Measurements from ENCODE around the gene PRRG2. TPM values are rescaled to one million over a fixed set of nuclear protein-coding genes. Genes with fewer than 3 reads are reported as not detected.

Gene PRRG2
- total RNA-seq, 1 donor from 2014 or later = 0.84 TPM

- Mint-ChIP-seq H3K9me3 (no peaks in the 10 kb centered on the region), H3K4me1 (ENCODE audit: low read depth) (peaks cover 66% of the 10 kb centered on the region), H3K4me3 (ENCODE audit: low read depth) (peak overlapping the region; percentile 74), H3K27me3 (ENCODE audit: low read depth) (no peaks in the 10 kb centered on the region), H3K36me3 (ENCODE audit: low read depth) (peaks cover 66% of the 10 kb centered on the region), H3K27ac (peak overlapping the region; percentile 92)
- DNase-seq (ENCODE audit: low spot score) = no peak
- intact Hi-C loops (cut with micrococcal nuclease) = loop anchor here (1.0 kb wide), 1 partner anchor 8 kb away; no protein-coding TSS in a partner anchor
Measured at GRCh38 chr19:49560358-49560900, 20.7 kb upstream of the PRRG2 start.

GRCh38 chr19:49564616-49565045 lies 16.5 kb upstream of the PRRG2 start:
- Mint-ChIP-seq H3K27me3 (ENCODE audit: low read depth) (no peaks in the 10 kb centered on the region), H3K9me3 (no peaks in the 10 kb centered on the region), H3K4me3 (ENCODE audit: low read depth) (no peak overlapping the region), H3K4me1 (ENCODE audit: low read depth) (peaks cover 61% of the 10 kb centered on the region), H3K27ac (peak overlapping the region; percentile 82), H3K36me3 (ENCODE audit: low read depth) (peaks cover 39% of the 10 kb centered on the region)
- intact Hi-C loops (cut with micrococcal nuclease) = no loop called here
- DNase-seq (ENCODE audit: low spot score) = no peak

- no peaks in the 10 kb centered on the region for H3K9me3 Mint-ChIP-seq
- H3K4me3 Mint-ChIP-seq (ENCODE audit: low read depth) = no peak overlapping the region
- DNase-seq (ENCODE audit: low spot score) = no peak
Measured at GRCh38 chr19:49565261-49565660, 15.9 kb upstream of the PRRG2 start.

GRCh38 chr19:49566302-49566701 lies 14.8 kb upstream of the PRRG2 start:
- Mint-ChIP-seq H3K4me3 (ENCODE audit: low read depth) (no peak overlapping the region), H3K4me1 (ENCODE audit: low read depth) (peaks cover 57% of the 10 kb centered on the region), H3K27ac (peak overlapping the region; percentile 33), H3K9me3 (no peaks in the 10 kb centered on the region), H3K36me3 (ENCODE audit: low read depth) (peaks cover 28% of the 10 kb centered on the region), H3K27me3 (ENCODE audit: low read depth) (no peaks in the 10 kb centered on the region)
- DNase-seq (ENCODE audit: low spot score) = no peak
- intact Hi-C loops (cut with micrococcal nuclease) = no loop called here

More at GRCh38 chr19:49565261-49565660, 15.9 kb upstream of the PRRG2 start:
- Mint-ChIP-seq H3K27ac (peak overlapping the region; percentile 82), H3K27me3 (ENCODE audit: low read depth) (no peaks in the 10 kb centered on the region), H3K4me1 (ENCODE audit: low read depth) (peaks cover 60% of the 10 kb centered on the region), H3K36me3 (ENCODE audit: low read depth) (peaks cover 33% of the 10 kb centered on the region)
- intact Hi-C loops (cut with micrococcal nuclease) = no loop called here

- no peaks in the 10 kb centered on the region for H3K27me3 Mint-ChIP-seq (ENCODE audit: low read depth)
- no peaks in the 10 kb centered on the region for H3K9me3 Mint-ChIP-seq
- peak; percentile 83 for DNase-seq (ENCODE audit: low spot score)
- H3K36me3 Mint-ChIP-seq (ENCODE audit: low read depth) = peaks cover 25% of the 10 kb centered on the region
- intact Hi-C loops (cut with micrococcal nuclease) = loop anchor here (1.0 to 2.0 kb wide), 2 partner anchors 8 to 13 kb away; no protein-coding TSS in a partner anchor
- H3K27ac Mint-ChIP-seq = peak overlapping the region; percentile 84
- peaks cover 50% of the 10 kb centered on the region for H3K4me1 Mint-ChIP-seq (ENCODE audit: low read depth)
- H3K4me3 Mint-ChIP-seq (ENCODE audit: low read depth) = peak overlapping the region; percentile 37
Measured at GRCh38 chr19:49567861-49568441, 13.2 kb upstream of the PRRG2 start.

- Mint-ChIP-seq H3K9me3 (no peaks in the 10 kb centered on the region), H3K36me3 (ENCODE audit: low read depth) (peaks cover 21% of the 10 kb centered on the region), H3K27ac (peak overlapping the region; percentile 77), H3K4me3 (ENCODE audit: low read depth) (no peak overlapping the region), H3K27me3 (ENCODE audit: low read depth) (no peaks in the 10 kb centered on the region), H3K4me1 (ENCODE audit: low read depth) (peaks cover 40% of the 10 kb centered on the region)
- intact Hi-C loops (cut with micrococcal nuclease) = loop anchor here (1.0 kb wide), 2 partner anchors 23 to 64 kb away; no protein-coding TSS in a partner anchor
- DNase-seq (ENCODE audit: low spot score) = peak; percentile 69
Measured at GRCh38 chr19:49570138-49570856, 10.8 kb upstream of the PRRG2 start.

GRCh38 chr19:49570997-49571676 lies 10.0 kb upstream of the PRRG2 start:
- H3K9me3 Mint-ChIP-seq = no peaks in the 10 kb centered on the region
- intact Hi-C loops (cut with micrococcal nuclease) = loop anchor here (1.0 kb wide), 2 partner anchors 24 to 65 kb away; no protein-coding TSS in a partner anchor
- no peaks in the 10 kb centered on the region for H3K27me3 Mint-ChIP-seq (ENCODE audit: low read depth)
- H3K4me1 Mint-ChIP-seq (ENCODE audit: low read depth) = peaks cover 39% of the 10 kb centered on the region
- peak overlapping the region; percentile 38 for H3K27ac Mint-ChIP-seq
- no peak for DNase-seq (ENCODE audit: low spot score)
- H3K4me3 Mint-ChIP-seq (ENCODE audit: low read depth) = no peak overlapping the region
- H3K36me3 Mint-ChIP-seq (ENCODE audit: low read depth) = peaks cover 28% of the 10 kb centered on the region

- H3K9me3 Mint-ChIP-seq = no peaks in the 10 kb centered on the region
- H3K4me3 Mint-ChIP-seq (ENCODE audit: low read depth) = no peak overlapping the region
- H3K27ac Mint-ChIP-seq = no peak overlapping the region
- peaks cover 22% of the 10 kb centered on the region for H3K36me3 Mint-ChIP-seq (ENCODE audit: low read depth)
- no peaks in the 10 kb centered on the region for H3K27me3 Mint-ChIP-seq (ENCODE audit: low read depth)
- no peak for DNase-seq (ENCODE audit: low spot score)
- intact Hi-C loops (cut with micrococcal nuclease) = no loop called here
- H3K4me1 Mint-ChIP-seq (ENCODE audit: low read depth) = peaks cover 29% of the 10 kb centered on the region
Measured at GRCh38 chr19:49573009-49573408, 8.1 kb upstream of the PRRG2 start.

GRCh38 chr19:49573425-49573824 lies 7.7 kb upstream of the PRRG2 start:
- Mint-ChIP-seq H3K27ac (no peak overlapping the region), H3K4me1 (ENCODE audit: low read depth) (peaks cover 25% of the 10 kb centered on the region), H3K36me3 (ENCODE audit: low read depth) (peaks cover 22% of the 10 kb centered on the region), H3K9me3 (no peaks in the 10 kb centered on the region), H3K4me3 (ENCODE audit: low read depth) (no peak overlapping the region), H3K27me3 (ENCODE audit: low read depth) (no peaks in the 10 kb centered on the region)
- intact Hi-C loops (cut with micrococcal nuclease) = no loop called here
- DNase-seq (ENCODE audit: low spot score) = no peak

- H3K27me3 Mint-ChIP-seq (ENCODE audit: low read depth) = no peaks in the 10 kb centered on the region
- H3K4me3 Mint-ChIP-seq (ENCODE audit: low read depth) = no peak overlapping the region
- H3K27ac Mint-ChIP-seq = no peak overlapping the region
- H3K4me1 Mint-ChIP-seq (ENCODE audit: low read depth) = peaks cover 28% of the 10 kb centered on the region
- H3K9me3 Mint-ChIP-seq = no peaks in the 10 kb centered on the region
- DNase-seq (ENCODE audit: low spot score) = no peak
- intact Hi-C loops (cut with micrococcal nuclease) = no loop called here
- peaks cover 22% of the 10 kb centered on the region for H3K36me3 Mint-ChIP-seq (ENCODE audit: low read depth)
Measured at GRCh38 chr19:49574206-49574755, 6.8 kb upstream of the PRRG2 start.

- intact Hi-C loops (cut with micrococcal nuclease) = no loop called here
- Mint-ChIP-seq H3K27me3 (ENCODE audit: low read depth) (no peaks in the 10 kb centered on the region), H3K36me3 (ENCODE audit: low read depth) (peaks cover 17% of the 10 kb centered on the region), H3K9me3 (no peaks in the 10 kb centered on the region), H3K4me3 (ENCODE audit: low read depth) (peak overlapping the region; percentile 94), H3K27ac (no peak overlapping the region), H3K4me1 (ENCODE audit: low read depth) (peaks cover 20% of the 10 kb centered on the region)
- DNase-seq (ENCODE audit: low spot score) = no peak
Measured at GRCh38 chr19:49579193-49579592, 1.9 kb upstream of the PRRG2 start.

- Mint-ChIP-seq H3K36me3 (ENCODE audit: low read depth) (peaks cover 14% of the 10 kb centered on the region), H3K27me3 (ENCODE audit: low read depth) (no peaks in the 10 kb centered on the region), H3K9me3 (no peaks in the 10 kb centered on the region), H3K27ac (peak overlapping the region; percentile 87), H3K4me1 (ENCODE audit: low read depth) (peaks cover 17% of the 10 kb centered on the region), H3K4me3 (ENCODE audit: low read depth) (peak overlapping the region; percentile 94)
- DNase-seq (ENCODE audit: low spot score) = no peak
- intact Hi-C loops (cut with micrococcal nuclease) = loop anchor here (1.0 kb wide), 1 partner anchor 13 kb away; no protein-coding TSS in a partner anchor
Measured at GRCh38 chr19:49579947-49580263, 1.2 kb upstream of the PRRG2 start.
